Measurements from ENCODE around the gene UNC13A.
"Not testable (repeated sequence)": the region's sequence is repeated elsewhere in the genome, so short reads cannot be mapped to it uniquely, and the experiment has no call there.

The UNC13A gene

GRCh38 chr19:17562097-17562496 lies 126.1 kb downstream of the UNC13A start:
- DNase-seq: no peak

DNA sequence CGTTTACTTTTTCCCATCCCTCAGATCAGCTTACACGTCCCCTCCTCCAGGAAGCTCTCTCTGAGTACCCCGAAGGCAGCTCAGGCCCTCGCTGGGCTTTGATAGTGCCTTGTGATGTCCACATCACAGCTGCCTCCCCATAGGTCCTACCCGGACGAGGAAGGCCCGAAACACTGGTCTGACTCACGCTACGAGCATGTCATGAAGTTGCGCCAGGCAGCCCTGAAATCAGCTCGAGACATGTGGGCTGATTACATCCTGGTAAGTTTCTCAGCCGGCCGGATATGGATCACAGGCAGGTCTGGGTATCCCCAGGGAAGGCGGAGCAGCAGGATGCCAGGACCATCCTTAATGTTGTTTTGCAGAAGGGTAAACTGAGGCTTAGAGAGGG lies 128.0 kb downstream of the UNC13A start:
- DNase-seq: peak in 1 of 4 experiments; percentile 3

GRCh38 chr19:17557466-17557865 lies 130.7 kb downstream of the UNC13A start:
- DNase-seq: no peak

- DNase-seq: no peak
These were observed 131.2 kb downstream of the UNC13A start for GRCh38 chr19:17556995-17557394.

- DNase-seq: peak in 2 of 4 experiments; percentile 14 to 41
These were observed 132.0 kb downstream of the UNC13A start for GRCh38 chr19:17555929-17556813.

DNA sequence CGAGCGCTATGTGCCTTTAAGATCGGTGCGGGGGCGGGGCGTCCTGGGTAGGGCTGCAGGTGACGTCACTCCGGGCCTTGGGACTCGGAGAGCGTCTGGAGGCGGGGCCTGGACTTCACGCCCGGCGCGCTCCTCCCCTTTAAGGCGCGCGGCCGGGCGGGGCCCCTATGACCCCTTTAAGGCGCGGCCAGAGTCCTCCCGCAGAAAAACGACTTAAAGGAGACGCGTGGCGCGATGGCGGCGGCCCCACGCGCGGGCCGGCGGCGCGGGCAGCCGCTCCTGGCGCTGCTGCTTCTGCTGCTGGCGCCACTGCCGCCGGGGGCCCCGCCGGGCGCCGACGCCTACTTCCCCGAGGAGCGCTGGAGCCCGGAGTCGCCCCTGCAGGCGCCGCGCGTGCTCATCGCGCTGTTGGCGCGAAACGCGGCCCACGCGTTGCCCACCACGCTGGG lies 132.7 kb downstream of the UNC13A start, which contains the start of gene COLGALT1:
Gene COLGALT1 (plus strand): TSS at position 170 of the 449 bp plus-strand sequence. CDS start 65 bp downstream, at position 235.
- DNase-seq: peak; percentile 85 to 98 (median 92)

GRCh38 chr19:17554968-17555479 lies 133.1 kb downstream of the UNC13A start:
- no peak for DNase-seq

DNA sequence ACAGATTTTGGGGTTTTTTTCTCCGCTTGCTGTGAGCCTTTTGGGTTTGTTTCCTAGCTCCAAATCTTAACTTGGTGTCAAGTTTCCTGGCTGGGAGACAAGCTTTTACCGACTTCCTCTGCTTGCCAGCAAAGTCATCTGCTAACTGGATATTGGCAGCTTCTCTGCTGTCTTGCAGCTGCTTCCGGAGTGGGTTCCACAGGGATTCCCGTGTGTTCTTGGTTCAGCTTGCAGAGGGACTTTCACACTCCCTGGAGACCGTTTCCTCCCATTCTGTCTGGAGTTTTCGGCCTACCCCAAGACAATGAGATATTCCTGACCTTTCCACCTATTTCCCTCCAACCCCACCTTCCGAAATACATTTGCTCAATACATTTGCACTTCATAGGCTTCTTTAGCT lies 134.9 kb downstream of the UNC13A start:
- DNase-seq: no peak

DNA sequence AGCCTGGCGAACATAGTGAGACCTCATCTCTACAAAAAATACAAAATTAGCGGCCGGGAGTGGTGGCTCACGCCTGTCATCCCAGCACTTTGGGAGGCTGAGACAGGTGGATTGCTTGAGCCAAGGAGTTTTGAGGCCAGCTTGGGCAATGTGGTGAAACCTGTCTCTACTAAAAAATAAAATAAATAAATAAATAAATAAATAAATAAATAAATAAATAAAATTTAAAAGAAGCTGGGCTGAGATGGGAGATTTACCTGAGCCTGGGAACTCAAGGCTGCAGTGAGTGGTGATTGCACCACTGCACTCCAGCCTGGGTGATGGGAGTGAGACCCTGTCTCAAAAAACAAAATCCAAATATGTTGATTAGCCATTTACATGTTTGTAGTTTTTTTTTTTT lies 135.4 kb downstream of the UNC13A start:
- DNase-seq: not testable (repeated sequence)
